Body of pancreas (tissue), 4 donors: ENCODE data around the gene GMDS. TPM values are rescaled to one million over a fixed set of nuclear protein-coding genes. Genes with fewer than 3 reads are reported as not detected.

Source experiments
- ATAC-seq: fragments of 150-250 bp; one replicate; pipeline ENCODE4 v1.9.1; 2016
- DNase-seq, 4 donors: peaks; one replicate each; pipeline ENCODE4 v3.0.0-alpha.2; 2019
- H3K27ac ChIP-seq, 4 donors: fragments of 200-600 bp; sonication (generic); 1 replicate in 3 of 4; 2 replicates in 1 of 4; pipeline versions ENCODE4 v1.5.1 to v1.6.1; 2016 to 2019; ENCODE audit warnings: mild to moderate bottlenecking in 1 of 4, mixed read lengths in 1 of 4, moderate library complexity in 1 of 4
- H3K27me3 ChIP-seq, 2 donors: fragments of 200-600 bp; sonication (generic); one replicate each; pipeline ENCODE4 v1.6.0; 2016; ENCODE audit warnings: mild to moderate bottlenecking in 1 of 2
- H3K36me3 ChIP-seq, 2 donors: fragments of 200-600 bp; sonication (generic); replicated peaks in 1 of 2; 2 replicates each; pipeline ENCODE4 v1.5.1; 2016; ENCODE audit warnings: low read depth in 2 of 2; ENCODE audit not compliant: insufficient read depth in 1 of 2
- H3K4me1 ChIP-seq: fragments of 200-600 bp; sonication (generic); one replicate; pipeline ENCODE4 v1.6.0; 2016
- H3K4me3 ChIP-seq, 2 donors: fragments of 200-600 bp; sonication (generic); 1 replicate in 1 of 2; 2 replicates in 1 of 2; pipeline ENCODE4 v1.5.1; 2016 to 2019
- H3K9me3 ChIP-seq, 3 donors: fragments of 200-600 bp; sonication (generic); 1 replicate in 2 of 3; 2 replicates in 1 of 3; pipeline ENCODE4 v1.5.1; 2016
- CTCF ChIP-seq, 7 experiments: fragments of 450-650 bp in 4 of 7; fragments of 200-600 bp in 3 of 7; sonication (generic) in 3 of 7; IDR thresholded peaks; one replicate each; pipeline ENCODE4 v1.5.1; 2016 to 2019; ENCODE audit warnings: antibody characterized with exemption in 7 of 7
- POLR2A ChIP-seq, 3 donors: fragments of 450-650 bp; IDR thresholded peaks; one replicate each; pipeline ENCODE4 v1.6.1; 2016; ENCODE audit warnings: antibody characterized with exemption in 3 of 3, mild to moderate bottlenecking in 2 of 3
- WGBS, 2 donors: methylation state at CpG; one replicate each; pipeline ENCODE4 v1.1.5; 2017; 5-methylcytosine and 5-hydroxymethylcytosine counted together
- intact Hi-C: fragments of 100-400 bp; cut with DNase I; formaldehyde crosslinking; loops from one replicate; pipeline ENCODE4 v1.15.1; 2023
- total RNA-seq, 2 donors: library from RNA; depleted of rRNA; stranded (reverse); fragments of >200 nt; gene quantifications; one replicate each; pipeline ENCODE4 v1.1.0, GENCODE V29; 2016

The GMDS gene
- total RNA-seq, 2 donors from 2014 or later: 34.5 to 63.3 TPM

GRCh38 chr6:1764397-1764987 is 480.9 kb downstream of the GMDS start:
- H3K36me3 ChIP-seq: no peaks in the 10 kb centered on the region
- WGBS, 2 donors: 82 to 87% methylated on average over 9 of the region's 9 CpGs
- H3K4me1 ChIP-seq: peaks cover 26% of the 10 kb centered on the region
- DNase-seq: no peak
- no peak for ATAC-seq
- H3K9me3 ChIP-seq: no peaks in the 10 kb centered on the region
- H3K27me3 ChIP-seq: no peaks in the 10 kb centered on the region
- H3K4me3 ChIP-seq: no peak overlapping the region
- H3K27ac ChIP-seq: no peak overlapping the region
- TF ChIP-seq POLR2A (IDR thresholded peaks at IDR 0.05) (no peak), CTCF (IDR thresholded peaks at IDR 0.05) (no peak)
- intact Hi-C loops: no loop called here

- intact Hi-C loops: no loop called here
- peaks cover 26% of the 10 kb centered on the region for H3K4me1 ChIP-seq
- DNase-seq (no peak), ATAC-seq (no peak)
- H3K4me3 ChIP-seq: no peak overlapping the region
- 73 to 91% methylated on average over 6 of the region's 6 CpGs for WGBS, 2 donors
- TF ChIP-seq POLR2A (IDR thresholded peaks at IDR 0.05): no peak
- no peak for TF ChIP-seq CTCF (IDR thresholded peaks at IDR 0.05)
- H3K36me3 ChIP-seq: no peaks in the 10 kb centered on the region
- no peak overlapping the region for H3K27ac ChIP-seq
- no peaks in the 10 kb centered on the region for H3K27me3 ChIP-seq
- H3K9me3 ChIP-seq: no peaks in the 10 kb centered on the region
These were observed 482.0 kb downstream of the GMDS start for GRCh38 chr6:1763404-1763803.

- DNase-seq: no peak
- Histone ChIP-seq H3K36me3 (no peaks in the 10 kb centered on the region), H3K9me3 (no peaks in the 10 kb centered on the region), H3K27ac (peak overlapping the region in 2 of 4 donors; percentile 5 to 13), H3K4me3 (no peak overlapping the region), H3K27me3 (no peaks in the 10 kb centered on the region), H3K4me1 (peaks cover 16% of the 10 kb centered on the region)
- TF ChIP-seq CTCF (IDR thresholded peaks at IDR 0.05) (no peak), POLR2A (IDR thresholded peaks at IDR 0.05) (no peak)
- intact Hi-C loops: no loop called here
- peak; percentile 46 for ATAC-seq
- WGBS, 2 donors: 71 to 80% methylated on average over 9 of the region's 9 CpGs
These were observed 483.2 kb downstream of the GMDS start for GRCh38 chr6:1762203-1762602.

GRCh38 chr6:1761477-1761877 is 483.9 kb downstream of the GMDS start:
- DNase-seq (no peak), ATAC-seq (no peak)
- H3K4me1 ChIP-seq: peaks cover 10% of the 10 kb centered on the region
- H3K36me3 ChIP-seq: no peaks in the 10 kb centered on the region
- 64 to 68% methylated on average over 4 of the region's 4 CpGs for WGBS, 2 donors
- H3K27ac ChIP-seq: peak overlapping the region in 2 of 4 donors; percentile 5 to 22
- no peaks in the 10 kb centered on the region for H3K27me3 ChIP-seq
- H3K9me3 ChIP-seq: no peaks in the 10 kb centered on the region
- no peak overlapping the region for H3K4me3 ChIP-seq
- TF ChIP-seq POLR2A (IDR thresholded peaks at IDR 0.05) (no peak), CTCF (IDR thresholded peaks at IDR 0.05) (no peak)
- intact Hi-C loops: no loop called here

- Histone ChIP-seq H3K9me3 (no peaks in the 10 kb centered on the region), H3K27ac (peak overlapping the region in 1 of 4 donors; percentile 5), H3K4me3 (no peak overlapping the region), H3K4me1 (peaks cover 9% of the 10 kb centered on the region), H3K27me3 (no peaks in the 10 kb centered on the region), H3K36me3 (no peaks in the 10 kb centered on the region)
- no peak for ATAC-seq
- DNase-seq: no peak
- intact Hi-C loops: no loop called here
- 77 to 92% methylated on average over 2 of the region's 2 CpGs for WGBS, 2 donors
- TF ChIP-seq CTCF (IDR thresholded peaks at IDR 0.05) (no peak), POLR2A (IDR thresholded peaks at IDR 0.05) (no peak)
These were observed 484.5 kb downstream of the GMDS start for GRCh38 chr6:1760876-1761275.
